ENCODE data around the gene DAB2IP.
"Not testable (repeated sequence)": the region's sequence is repeated elsewhere in the genome, so short reads cannot be mapped to it uniquely, and the experiment has no call there.

DAB2IP gene

DNA sequence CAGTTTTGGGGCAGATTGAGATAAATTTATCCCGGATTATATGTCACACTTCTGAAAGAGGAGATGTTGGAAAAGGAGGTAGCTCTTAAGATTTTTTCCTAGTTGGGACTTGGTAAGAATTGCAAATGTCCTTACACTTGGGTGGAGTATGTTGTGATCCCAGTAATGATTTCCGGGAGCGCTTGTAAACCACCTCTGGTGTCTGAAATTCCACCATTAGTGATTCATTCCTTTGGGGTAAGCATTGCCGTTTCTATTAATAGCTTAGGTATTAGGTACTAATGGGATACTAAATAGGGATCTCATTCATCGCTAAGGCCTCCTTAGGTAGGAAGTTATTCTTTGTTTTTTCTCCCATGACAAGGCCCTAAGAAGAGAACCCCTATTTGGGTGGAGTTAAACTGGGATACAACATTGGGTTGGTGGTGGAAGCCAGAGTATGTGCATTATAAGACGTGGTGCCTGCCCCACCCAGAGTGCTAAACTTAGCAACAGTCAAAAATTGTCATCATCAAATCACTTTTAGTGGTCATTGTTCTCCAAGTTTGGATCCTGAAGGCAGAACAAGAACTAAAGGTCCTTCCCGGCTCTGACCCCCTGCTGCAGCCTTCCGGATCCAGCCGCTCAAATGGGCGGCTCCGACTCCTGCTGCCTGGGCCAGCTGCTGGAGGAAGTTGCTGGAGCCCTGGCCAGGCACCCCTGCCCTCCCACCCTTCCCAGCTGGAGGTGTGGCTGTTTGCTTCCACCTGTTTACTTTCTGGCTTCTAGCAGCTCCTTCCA lies 31.7 kb upstream of the DAB2IP start:
- FAIRE-seq (no peak), DNase-seq (ENCODE audit: insufficient read length, low spot score) (no peak)

GRCh38 chr9:121620325-121620673 lies 31.1 kb upstream of the DAB2IP start:
- no peak for TF ChIP-seq POLR2A (IDR thresholded peaks at IDR 0.05; ENCODE audit: low read depth, low read length)
- no peak for DNase-seq (ENCODE audit: insufficient read length, low spot score)
- no peak for FAIRE-seq

More for the DNA sequence above, 31.7 kb upstream of the DAB2IP start:
- TF ChIP-seq POLR2A (IDR thresholded peaks at IDR 0.05; ENCODE audit: low read depth, low read length) = no peak

DNA sequence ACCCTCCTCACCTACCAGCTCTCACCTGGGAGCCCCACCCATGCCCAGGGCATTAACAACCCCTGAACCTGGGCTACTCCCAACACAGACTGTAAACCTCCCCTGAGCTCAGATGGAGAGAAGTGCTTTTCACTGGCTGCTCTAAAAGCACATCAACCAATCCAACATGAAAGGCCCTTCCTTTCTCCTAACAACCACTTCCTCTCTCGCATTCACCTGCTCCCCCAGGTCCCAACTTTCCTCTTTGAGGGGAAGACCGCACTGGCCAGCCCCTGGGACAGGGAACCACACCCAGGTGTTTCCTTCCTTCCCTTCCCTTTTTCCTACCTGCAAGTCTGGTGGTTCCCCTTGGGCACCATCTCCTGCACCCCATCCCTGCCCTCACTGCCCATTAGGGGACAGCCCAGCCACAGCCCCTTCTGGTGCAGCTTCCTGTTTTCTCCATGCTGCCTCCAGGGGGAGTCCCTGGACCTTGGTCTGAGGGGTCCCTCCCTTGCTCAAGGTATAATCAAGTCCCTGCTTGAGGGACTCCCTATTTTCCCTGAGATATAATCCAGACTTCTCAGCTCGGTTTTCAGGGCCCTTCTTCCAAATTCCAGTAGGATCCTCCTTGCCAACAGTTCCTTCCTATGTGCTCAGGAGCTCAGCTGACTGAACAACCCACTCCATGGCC lies 30.5 kb upstream of the DAB2IP start:
- FAIRE-seq (no peak), DNase-seq (ENCODE audit: insufficient read length, low spot score) (peak; percentile 78)
- no peak for TF ChIP-seq POLR2A (IDR thresholded peaks at IDR 0.05; ENCODE audit: low read depth, low read length)

GRCh38 chr9:121622387-121623203 lies 28.8 kb upstream of the DAB2IP start:
- TF ChIP-seq POLR2A (IDR thresholded peaks at IDR 0.05; ENCODE audit: low read depth, low read length) = no peak
- FAIRE-seq = no peak
- DNase-seq (ENCODE audit: insufficient read length, low spot score) = no peak

- FAIRE-seq; DNase-seq (ENCODE audit: insufficient read length, low spot score): not testable (repeated sequence)
Measured at GRCh38 chr9:121623430-121623829, 28.0 kb upstream of the DAB2IP start.

DNA sequence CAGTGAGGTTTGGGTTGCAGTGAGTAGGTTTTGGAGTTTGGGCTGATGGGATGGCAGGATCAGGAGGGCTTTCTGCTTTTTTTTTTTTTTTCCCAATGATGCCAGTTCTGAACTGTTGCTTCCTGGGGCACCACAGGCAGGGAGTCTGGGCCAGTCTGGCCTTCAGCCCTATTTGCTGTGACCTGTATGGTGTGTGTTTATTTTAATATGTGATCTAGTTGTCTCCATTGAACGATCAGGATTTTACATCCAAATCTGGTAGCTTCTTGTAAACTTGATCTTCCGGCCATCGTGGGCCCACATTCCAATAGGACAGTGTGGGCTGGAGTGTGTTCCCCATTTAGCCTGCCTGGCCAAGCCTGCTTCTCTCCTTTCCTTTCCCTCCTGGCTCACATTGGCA lies 25.8 kb upstream of the DAB2IP start:
- FAIRE-seq (no peak), DNase-seq (ENCODE audit: insufficient read length, low spot score) (no peak)
- no peak for TF ChIP-seq POLR2A (IDR thresholded peaks at IDR 0.05; ENCODE audit: low read depth, low read length)

GRCh38 chr9:121626012-121626411 lies 25.4 kb upstream of the DAB2IP start:
- FAIRE-seq = no peak

GRCh38 chr9:121627427-121627826 lies 24.0 kb upstream of the DAB2IP start:
- FAIRE-seq = no peak
- TF ChIP-seq POLR2A (IDR thresholded peaks at IDR 0.05; ENCODE audit: low read depth, low read length) = no peak
- no peak for DNase-seq (ENCODE audit: insufficient read length, low spot score)

More at GRCh38 chr9:121626012-121626411, 25.4 kb upstream of the DAB2IP start:
- DNase-seq (ENCODE audit: insufficient read length, low spot score) = no peak
- no peak for TF ChIP-seq POLR2A (IDR thresholded peaks at IDR 0.05; ENCODE audit: low read depth, low read length)

DNA sequence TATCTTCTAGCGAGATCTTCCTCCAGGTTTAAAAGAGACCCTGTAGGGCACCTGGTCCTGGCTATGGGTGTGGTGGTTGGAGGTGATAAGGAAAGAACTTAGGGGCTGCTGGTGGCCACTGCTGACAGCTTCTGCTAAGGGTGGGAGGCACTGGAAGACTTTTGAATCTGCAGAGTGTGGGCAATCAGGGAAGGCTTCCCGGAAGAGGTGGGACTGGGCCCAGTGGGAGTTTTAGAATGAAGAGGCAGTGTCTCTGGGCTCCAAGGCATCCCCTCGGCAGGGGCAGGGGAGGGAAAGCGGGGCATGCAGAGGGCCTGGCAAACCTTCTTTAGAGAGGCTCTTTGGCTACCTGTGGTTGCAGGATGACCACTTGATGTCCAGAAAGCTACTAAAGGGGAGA lies 23.0 kb upstream of the DAB2IP start:
- FAIRE-seq = no peak
- DNase-seq (ENCODE audit: insufficient read length, low spot score) = no peak
- TF ChIP-seq POLR2A (IDR thresholded peaks at IDR 0.05; ENCODE audit: low read depth, low read length) = no peak

- FAIRE-seq = no peak
- DNase-seq (ENCODE audit: insufficient read length, low spot score) = no peak
- TF ChIP-seq POLR2A (IDR thresholded peaks at IDR 0.05; ENCODE audit: low read depth, low read length) = no peak
Measured at GRCh38 chr9:121631115-121631514, 20.3 kb upstream of the DAB2IP start.

DNA sequence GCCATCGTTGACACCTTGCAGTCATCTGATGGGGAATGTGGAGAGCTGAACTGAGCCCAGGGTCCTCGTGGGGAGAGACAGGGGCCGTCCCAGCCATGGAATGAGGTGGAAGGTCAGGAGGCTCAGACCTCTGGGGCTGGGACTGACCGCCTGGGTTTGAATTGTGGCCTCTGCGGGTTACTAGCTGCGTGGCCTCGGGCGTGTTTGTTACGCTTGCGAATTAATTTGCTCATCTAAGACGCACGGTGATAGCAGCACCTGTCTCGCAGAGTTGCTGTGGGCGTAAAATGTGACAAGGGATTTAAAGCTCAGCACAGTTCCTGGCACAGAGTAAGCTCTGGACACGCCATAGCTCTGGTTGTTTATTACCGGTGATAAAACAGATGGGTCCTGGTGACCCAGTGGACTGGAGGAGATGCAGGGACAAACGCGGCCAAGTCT lies 19.4 kb upstream of the DAB2IP start:
- DNase-seq (ENCODE audit: insufficient read length, low spot score) = no peak
- no peak for FAIRE-seq
- TF ChIP-seq POLR2A (IDR thresholded peaks at IDR 0.05; ENCODE audit: low read depth, low read length) = no peak

GRCh38 chr9:121633119-121633714 lies 18.2 kb upstream of the DAB2IP start:
- TF ChIP-seq POLR2A (IDR thresholded peaks at IDR 0.05; ENCODE audit: low read depth, low read length) = no peak
- no peak for FAIRE-seq
- DNase-seq (ENCODE audit: insufficient read length, low spot score) = no peak

- DNase-seq (ENCODE audit: insufficient read length, low spot score) = no peak
- no peak for TF ChIP-seq POLR2A (IDR thresholded peaks at IDR 0.05; ENCODE audit: low read depth, low read length)
Measured at GRCh38 chr9:121633736-121634135, 17.7 kb upstream of the DAB2IP start.

More at GRCh38 chr9:121633736-121634135, 17.7 kb upstream of the DAB2IP start:
- FAIRE-seq = no peak
